OCI-LY1 (cell line): ENCODE measurements around the gene METTL26.

ENCODE experiments used
- CTCF ChIP-seq: fragments of 200-600 bp; sonication (generic), shearing (Covaris generic); IDR thresholded peaks from 2 replicates; pipeline ENCODE4 v1.5.1; 2017; ENCODE audit warnings: mild to moderate bottlenecking, antibody characterized with exemption, low read length, moderate library complexity, mixed read lengths
- EZH2 ChIP-seq: fragments of 200-600 bp; sonication (generic), shearing (Covaris generic); IDR thresholded peaks from 2 replicates; pipeline ENCODE4 v1.8.0; 2017; ENCODE audit warnings: borderline replicate concordance, mixed run types, mild to moderate bottlenecking, antibody characterized with exemption, low read length, moderate library complexity, mixed read lengths

- TF ChIP-seq CTCF (no peak), EZH2 (no peak)
These were observed 41.0 kb downstream of the METTL26 start for GRCh38 chr16:595094-595528.
